NCI-H2227 (cell line): ENCODE results near the gene LSM7.
"Not testable (repeated sequence)": the region's sequence is repeated elsewhere in the genome, so short reads cannot be mapped to it uniquely, and the experiment has no call there.

Source experiments
- DNase-seq: peaks from one replicate; lab custom pipeline; 2025; ENCODE audit not compliant: unreplicated experiment; lab: John Stamatoyannopoulos, UW

The LSM7 gene

DNA sequence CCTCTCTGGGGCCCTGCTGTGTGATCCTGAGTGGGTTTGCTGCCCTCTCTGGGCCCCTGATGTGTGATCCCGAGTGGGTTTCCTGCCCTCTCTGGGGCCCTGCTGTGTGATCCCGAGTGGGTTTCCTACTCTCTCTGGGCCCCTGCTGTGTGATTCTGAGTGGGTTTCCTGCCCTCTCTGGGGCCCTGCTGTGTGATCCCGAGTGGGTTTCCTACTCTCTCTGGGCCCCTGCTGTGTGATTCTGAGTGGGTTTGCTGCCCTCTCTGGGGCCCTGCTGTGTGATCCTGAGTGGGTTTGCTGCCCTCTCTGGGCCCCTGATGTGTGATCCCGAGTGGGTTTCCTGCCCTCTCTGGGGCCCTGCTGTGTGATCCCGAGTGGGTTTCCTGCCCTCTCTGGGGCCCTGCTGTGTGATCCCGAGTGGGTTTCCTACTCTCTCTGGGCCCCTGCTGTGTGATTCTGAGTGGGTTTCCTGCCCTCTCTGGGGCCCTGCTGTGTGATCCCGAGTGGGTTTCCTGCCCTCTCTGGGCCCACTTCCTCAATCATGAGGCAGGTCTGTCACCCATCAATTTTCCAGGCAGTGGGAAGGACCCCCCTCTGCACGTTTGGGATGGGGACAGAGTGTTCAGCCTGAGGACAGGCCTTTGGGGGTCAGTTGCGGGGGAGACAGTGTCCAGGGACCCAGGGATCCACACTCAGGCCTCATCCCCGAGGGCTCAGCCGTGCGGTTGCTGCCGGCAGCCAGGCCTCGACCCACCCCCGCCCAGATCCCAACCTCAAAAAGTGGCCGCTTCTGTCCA is 46.9 kb downstream of the LSM7 start:
- not testable (repeated sequence) for DNase-seq

DNA sequence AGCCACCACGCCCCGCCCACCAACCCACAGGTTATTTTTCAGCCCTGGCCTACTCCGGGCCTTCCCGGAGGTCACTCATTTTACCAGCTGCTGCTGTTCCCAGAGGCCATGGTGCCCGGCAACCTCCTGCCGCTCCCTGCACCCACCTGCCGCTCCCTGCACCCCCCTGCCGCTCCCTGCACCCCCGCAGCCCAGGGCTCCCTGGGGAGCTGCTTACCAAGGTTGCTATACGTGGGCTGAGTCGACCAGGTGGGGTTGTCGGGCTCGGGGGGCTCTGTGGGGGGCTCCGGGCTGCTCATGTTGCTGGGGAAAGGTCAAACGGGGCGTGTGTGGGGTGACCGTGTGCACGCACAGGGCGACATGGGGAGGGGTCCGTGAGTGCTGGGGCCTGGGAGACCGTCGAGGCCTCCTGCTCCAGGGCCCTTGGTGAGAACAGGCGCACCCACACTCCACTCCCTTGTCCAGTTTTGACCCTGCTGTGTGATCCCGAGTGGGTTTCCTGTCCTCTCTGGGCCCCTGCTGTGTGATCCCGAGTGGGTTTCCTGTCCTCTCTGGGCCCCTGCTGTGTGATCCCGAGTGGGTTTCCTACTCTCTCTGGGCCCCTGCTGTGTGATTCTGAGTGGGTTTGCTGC is 47.6 kb downstream of the LSM7 start:
- DNase-seq = no peak

DNA sequence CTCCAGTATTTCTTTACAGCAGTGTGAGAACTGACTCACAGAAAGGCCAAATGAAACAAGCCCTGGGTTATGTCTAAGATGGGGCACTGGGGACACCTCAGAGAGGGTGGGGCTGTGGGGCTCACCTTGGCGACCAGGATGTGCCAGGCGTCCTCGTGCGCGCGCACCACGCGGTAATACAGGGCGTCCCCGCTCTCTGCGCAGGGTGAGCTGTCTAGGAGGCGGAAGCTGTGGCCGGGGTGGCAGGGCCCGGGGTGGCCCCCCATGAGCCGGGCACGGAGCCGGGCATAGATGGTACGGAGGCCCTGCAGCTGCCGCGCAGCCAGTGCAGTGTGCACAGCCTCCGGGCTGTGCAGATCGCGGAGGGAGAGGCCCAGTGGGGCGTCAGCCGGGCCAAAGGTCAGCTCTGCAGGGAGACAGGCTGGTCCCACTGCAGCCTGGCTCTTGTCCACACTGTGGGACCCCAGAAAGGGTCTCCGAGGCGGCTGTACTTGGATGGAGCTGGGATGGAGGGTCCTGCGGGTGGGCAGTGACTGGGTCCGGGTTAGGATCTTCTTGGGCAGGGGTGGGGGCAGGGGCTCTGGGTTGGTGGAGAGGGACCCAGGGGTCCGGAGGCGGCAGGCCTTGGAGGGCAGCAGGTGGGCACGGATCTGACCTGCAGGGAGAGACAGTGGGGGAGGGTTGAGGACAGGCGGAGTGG is 49.8 kb downstream of the LSM7 start:
- DNase-seq = no peak

DNA sequence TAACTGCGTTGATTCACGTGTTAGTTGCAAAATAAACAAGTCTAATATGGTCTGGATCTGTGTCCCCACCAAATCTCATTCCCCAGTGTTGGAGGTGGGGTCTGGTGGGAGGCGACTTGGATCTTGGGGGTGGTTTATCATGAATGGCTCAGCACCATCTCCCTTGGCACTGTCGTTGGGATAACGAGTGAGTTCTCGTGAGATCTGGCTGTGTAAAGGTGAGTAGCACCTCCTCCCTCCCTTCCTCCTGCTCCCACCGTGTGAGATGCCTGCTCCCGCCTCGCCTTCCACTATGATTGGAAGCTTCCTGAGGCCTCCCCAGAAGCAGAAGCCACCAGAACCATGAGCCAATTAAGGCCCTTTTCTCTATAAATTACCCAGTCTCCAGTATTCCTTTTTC is 51.2 kb downstream of the LSM7 start:
- no peak for DNase-seq

DNA sequence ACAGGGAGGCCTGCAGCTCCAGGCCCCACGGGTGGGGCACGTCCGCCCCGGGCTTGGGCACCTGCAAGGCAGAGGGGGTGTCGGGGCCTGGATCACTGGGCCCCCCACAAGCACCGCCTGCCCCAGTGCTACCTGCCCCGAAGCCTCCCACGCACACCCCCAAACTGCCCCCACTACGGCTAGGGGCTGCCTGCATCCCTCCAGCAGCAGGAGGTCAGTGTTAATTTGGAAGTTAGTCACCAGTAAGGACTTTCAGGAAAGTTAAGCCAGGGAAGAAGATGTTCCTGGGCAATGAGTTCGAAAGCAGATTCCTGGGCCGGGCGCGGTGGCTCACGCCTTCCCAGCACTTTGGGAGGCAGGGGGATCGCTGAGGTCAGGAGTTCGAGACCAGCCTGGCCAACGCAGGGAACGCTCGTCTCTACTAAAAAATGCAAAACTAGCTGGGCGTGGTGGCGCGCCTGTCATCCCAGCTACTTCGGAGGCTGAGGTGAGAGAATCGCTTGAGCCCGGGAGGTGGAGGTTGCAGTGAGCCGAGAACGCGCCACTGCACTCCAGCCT is 51.9 kb downstream of the LSM7 start:
- no peak for DNase-seq

DNA sequence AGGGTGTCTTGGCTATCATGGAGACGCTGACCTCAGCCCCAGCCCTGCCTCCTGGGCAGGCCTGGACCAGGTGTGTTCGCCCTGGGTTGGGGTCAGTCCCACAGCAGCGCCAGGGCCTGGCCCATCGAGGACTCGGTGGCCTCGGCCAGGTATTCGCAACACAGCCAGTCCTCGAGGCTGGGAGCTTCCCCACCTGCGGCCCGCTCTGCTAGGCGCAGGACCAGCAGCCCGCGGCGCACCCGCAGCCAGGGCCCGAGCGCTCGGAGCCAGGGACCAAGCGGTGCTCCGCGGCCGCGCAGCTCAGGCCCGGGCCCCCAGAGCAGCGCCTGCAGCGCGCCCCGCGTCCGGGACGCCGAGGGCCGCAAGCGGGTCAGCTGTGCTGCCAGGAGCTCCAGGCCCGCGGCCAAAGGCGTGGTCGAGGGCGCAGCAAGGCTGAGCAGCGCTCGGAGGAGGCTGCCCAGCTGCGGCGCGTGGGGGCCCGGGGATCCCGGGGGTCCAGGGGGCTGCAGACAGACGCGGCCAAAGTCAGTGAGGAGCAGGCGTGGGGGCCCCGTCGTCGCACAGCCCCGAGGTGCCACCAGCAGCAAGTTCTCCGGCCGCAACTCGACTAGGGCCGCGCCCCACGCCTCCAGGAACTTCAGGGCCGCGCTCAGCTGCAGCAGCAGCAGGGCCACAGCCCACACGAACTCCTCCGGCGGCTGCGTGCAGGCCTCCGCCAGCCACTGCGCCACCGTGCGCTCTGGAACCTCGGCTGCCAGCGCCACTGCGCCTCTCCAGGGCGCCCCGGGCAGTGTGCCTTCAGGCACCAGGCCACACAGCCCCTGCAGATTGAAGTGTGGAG is 52.6 kb downstream of the LSM7 start:
- no peak for DNase-seq

DNA sequence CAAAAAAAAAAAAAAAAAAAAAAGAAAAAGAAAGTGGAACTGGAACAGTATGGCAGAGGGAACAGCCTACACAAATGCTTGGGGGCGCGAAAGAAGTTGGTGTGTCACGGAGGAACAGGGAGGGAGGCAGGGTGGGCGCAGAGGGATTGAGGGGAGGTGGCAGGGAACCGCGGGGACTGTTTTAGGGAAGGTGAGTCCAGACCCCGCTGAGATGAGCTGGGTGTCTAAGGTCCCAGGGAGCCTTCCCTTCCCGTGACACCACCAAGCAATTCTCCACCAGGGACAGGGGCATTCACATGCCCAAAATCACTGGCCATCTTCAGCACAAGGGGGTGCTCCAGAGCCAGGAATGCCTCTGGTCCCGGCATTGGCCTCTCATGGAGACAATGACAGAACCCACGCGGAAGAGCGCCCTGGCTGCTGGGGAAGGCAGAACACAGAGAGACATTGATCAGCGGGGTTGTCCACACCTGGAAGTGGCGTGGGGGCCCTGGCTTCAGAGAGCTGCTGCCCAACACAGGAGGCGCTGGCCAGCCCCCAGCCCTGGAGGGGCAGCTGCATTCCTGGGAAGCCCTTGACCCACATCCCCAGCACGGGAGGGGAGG is 53.4 kb downstream of the LSM7 start:
- DNase-seq = no peak

DNA sequence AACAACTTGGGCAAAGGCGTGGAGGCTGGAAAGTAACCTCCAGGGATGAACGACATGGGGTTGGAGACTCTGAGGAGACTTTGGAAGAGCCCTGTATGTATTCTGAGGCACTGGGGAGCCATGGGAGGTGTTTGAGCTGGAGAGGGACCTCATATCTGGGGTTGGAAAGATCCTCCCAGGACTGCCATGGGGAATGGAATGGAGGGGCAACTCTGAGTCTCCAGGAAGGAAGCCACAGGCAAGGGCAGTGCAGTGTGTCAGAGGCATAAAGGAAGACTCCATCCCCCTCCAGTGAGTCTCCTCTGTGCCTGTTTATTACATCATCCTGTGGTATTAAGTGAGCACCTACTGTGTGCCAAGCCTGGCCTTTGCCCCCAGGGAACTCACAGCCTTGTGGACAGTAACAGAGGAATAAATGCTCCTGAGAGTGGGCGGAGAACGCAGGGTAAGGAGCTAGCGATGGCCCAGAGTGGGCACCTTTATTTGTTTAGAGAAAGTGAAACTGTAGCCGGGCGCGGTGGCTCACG is 54.1 kb downstream of the LSM7 start:
- no peak for DNase-seq

DNA sequence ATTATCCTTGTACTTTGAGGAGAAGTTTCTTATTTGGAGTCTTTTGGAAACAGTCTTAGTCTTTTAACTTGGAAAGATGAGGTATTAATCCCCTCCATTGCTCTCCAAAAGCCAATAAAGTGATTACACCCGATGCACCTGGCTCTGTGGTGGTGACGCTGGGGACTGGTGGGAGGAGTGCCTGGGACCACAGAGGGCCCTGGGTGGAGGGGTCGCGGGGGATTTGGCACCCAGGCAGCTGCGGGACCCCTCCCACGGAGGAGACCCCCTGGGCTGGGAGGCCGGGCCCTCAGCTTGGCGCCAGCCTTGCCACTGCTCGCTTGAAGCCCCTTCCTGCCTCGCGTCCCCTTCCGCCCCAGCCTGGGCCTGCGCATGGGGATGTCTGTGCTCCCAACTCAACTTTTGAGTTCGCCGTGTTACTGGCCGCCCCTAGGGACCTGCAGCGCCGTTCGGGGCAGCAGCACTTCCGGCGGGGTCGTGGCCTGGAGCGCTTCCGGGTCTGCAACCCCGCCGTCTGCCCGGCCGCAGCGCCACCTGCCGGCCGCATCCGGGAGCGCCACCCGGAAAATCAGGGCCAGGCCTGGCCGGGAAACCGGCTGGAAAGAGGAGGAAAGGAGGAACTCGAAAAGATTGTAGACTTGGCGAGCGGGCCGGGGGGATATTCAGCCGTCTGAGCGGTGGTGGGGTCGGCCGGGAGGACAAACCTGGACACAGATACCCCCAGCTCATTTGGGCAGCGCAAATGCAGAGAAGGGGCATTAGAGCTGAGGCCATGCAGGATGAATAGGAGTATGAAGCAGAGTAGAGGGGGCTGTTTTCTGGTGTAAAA is 54.8 kb downstream of the LSM7 start:
- peak; percentile 35 for DNase-seq
